ENCODE data around the gene LRRC42. TPM values are rescaled to one million over a fixed set of nuclear protein-coding genes. Genes with fewer than 3 reads are reported as not detected.

LRRC42 gene
- total and polyA plus RNA-seq, 10 of the 15 experiments (the other 5 are each of a cell fraction or from before 2014, with no cell fraction given): 11.0 to 34.4 (median 23.0) TPM

- intact Hi-C loops (cut with micrococcal nuclease; ENCODE audit: unreplicated experiment): no loop called here
- FAIRE-seq (no peak), ATAC-seq (no peak), DNase-seq (ENCODE audit: low read depth, low spot score) (no peak)
- RAD21 ChIA-PET (ENCODE audit: unreplicated experiment): no interaction called here
- H3K9ac ChIP-seq (ENCODE audit: control insufficient read depth, insufficient read depth, low read length): no peak overlapping the region
- H3K4me2 ChIP-seq (ENCODE audit: control insufficient read depth, insufficient read depth): no peak overlapping the region
- H3K4me1 ChIP-seq (ENCODE audit: control insufficient read depth, insufficient read depth, low read length): no peaks in the 10 kb centered on the region
- no peak overlapping the region for H2AFZ ChIP-seq (ENCODE audit: control insufficient read depth, low read depth, low read length)
- no peak overlapping the region for H3K4me3 ChIP-seq
- BruUV-seq (replicated peaks): no TSS peak
- 84% methylated on average over 5 of the region's 5 CpGs for WGBS (ENCODE audit: insufficient coverage, insufficient replicate concordance, low lambda C conversion rate, missing lambda C conversion rate)
- no peak overlapping the region for H3K27ac ChIP-seq (ENCODE audit: control insufficient read depth, insufficient read depth)
- H3K27me3 ChIP-seq (replicated peaks in 1 of 2; ENCODE audit: control insufficient read depth in 2 of 2, insufficient read depth in 2 of 2, low read length in 1 of 2): no peaks in the 10 kb centered on the region
- H3K36me3 ChIP-seq (ENCODE audit: control insufficient read depth in 2 of 2, insufficient read depth in 2 of 2, low read length in 1 of 2): peaks cover 3 to 20% of the 10 kb centered on the region in 2 experiments
- in situ Hi-C loops (cut with MboI): loop anchor here (5.0 to 25.0 kb wide), 3 partner anchors 48 to 477 kb away; no protein-coding TSS in a partner anchor
- TF ChIP-seq LARP7 (IDR thresholded peaks at IDR 0.05) (no peak), NR2F1 (conservative IDR thresholded peaks at IDR 0.05) (no peak), RELA (IDR thresholded peaks at IDR 0.05; ENCODE audit: borderline replicate concordance, partially characterized antibody) (no peak), MLLT1 (IDR thresholded peaks at IDR 0.05) (no peak), CBX3 (IDR thresholded peaks at IDR 0.05; ENCODE audit: borderline replicate concordance, low read depth) (no peak), HDGF (IDR thresholded peaks at IDR 0.05) (no peak), BACH1 (IDR thresholded peaks at IDR 0.05; ENCODE audit: borderline replicate concordance) (no peak), SMARCA5 (IDR thresholded peaks at IDR 0.05) (no peak), FOXK2 (IDR thresholded peaks at IDR 0.05) (no peak), ETV6 (conservative IDR thresholded peaks at IDR 0.05 in 1 of 2, IDR thresholded peaks at IDR 0.05 in 1 of 2; ENCODE audit: borderline replicate concordance in 1 of 2, low read depth in 1 of 2) (no peak), KDM1A (IDR thresholded peaks at IDR 0.05; ENCODE audit: borderline replicate concordance) (no peak), SUZ12 (IDR thresholded peaks at IDR 0.05; ENCODE audit: unreplicated experiment) (no peak)
- H4K20me1 ChIP-seq (ENCODE audit: control insufficient read depth, insufficient read depth): no peaks in the 10 kb centered on the region
- no peaks in the 10 kb centered on the region for H3K9me3 ChIP-seq (replicated peaks; ENCODE audit: control insufficient read depth, insufficient read depth, low read length)
- POLR2A ChIA-PET: no interaction called here
- SMC1A ChIA-PET (ENCODE audit: uncharacterized antibody, unreplicated experiment): no interaction called here
- no peaks in the 10 kb centered on the region for H3K79me2 ChIP-seq (ENCODE audit: control insufficient read depth, insufficient read depth, low read length)
- CTCF ChIA-PET: interaction anchor here (1.1 to 7.4 kb wide), 3 partner anchors 10 to 99 kb away, joined by 3 to 232 read pairs (median 4); no protein-coding TSS in a partner anchor
These were observed 18.0 kb downstream of the LRRC42 start for GRCh38 chr1:53964109-53964508.
